Superior temporal gyrus (tissue), 1 donor: ENCODE data around the gene TM9SF1.

ENCODE experiments used
- DNase-seq: peaks from one replicate; pipeline ENCODE4 v3.0.0-alpha.2; 2016; ENCODE audit errors: extremely low spot score

Gene TM9SF1

GRCh38 chr14:24179294-24179960, 15.8 kb downstream of the TM9SF1 start:
- no peak for DNase-seq

GRCh38 chr14:24178399-24179178, 16.7 kb downstream of the TM9SF1 start:
- no peak for DNase-seq

DNA sequence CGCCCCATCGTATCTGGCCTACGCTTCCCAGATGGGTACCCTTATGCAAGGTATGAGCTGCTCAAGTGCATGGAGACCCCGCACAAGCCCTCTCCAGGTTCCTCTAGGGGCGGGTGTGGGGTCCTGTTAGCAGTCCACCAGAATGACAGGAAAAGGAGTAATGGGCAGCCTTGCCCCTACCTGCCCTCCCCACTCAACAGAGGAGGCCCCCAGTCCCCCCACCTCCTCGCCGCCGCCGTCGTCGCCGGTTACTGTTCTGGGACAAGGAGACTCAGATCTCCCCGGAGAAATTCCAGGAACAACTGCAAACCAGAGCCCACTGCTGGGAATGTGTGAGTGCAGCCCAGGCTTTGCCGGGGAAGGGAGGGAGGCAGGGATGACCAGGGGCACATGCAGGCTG, 17.4 kb downstream of the TM9SF1 start:
- DNase-seq = no peak

DNA sequence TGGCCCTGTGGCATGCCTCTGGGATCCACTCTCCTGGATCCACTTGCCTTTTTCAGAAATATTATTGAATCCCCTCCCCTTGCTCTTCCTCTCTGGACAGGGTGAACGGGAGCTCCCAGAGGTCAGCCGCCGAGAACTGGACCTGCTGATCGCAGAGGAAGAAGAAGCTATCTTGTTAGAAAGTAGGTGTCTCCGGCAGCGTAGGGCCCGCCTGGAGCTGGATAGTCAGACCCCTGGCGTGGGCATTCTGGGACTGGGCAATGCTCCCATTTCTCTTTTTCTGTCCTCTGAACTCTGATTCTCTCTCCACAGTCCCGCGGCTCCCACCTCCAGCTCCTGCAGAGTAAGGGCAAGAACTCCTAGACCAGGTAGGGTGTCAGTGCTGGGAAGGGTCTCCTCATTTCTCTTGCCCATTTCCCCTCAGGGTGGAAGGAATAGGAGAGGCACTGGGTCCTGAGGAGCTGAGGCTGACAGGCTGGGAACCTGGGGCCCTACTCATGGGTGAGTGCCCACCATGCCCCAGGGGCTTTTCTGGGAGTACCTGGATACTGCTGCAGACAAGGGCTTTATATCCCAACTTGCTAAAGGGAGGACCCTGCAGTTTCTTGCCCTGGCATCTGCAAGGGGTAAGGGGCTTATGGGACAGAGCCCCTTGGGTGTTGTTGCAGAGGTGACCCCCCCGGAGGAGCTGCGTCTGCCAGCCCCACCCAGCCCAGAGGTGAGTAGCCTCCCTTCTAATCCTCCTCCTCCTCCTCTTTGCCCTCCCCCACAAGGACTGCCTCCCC, 18.0 kb downstream of the TM9SF1 start:
- no peak for DNase-seq

DNA sequence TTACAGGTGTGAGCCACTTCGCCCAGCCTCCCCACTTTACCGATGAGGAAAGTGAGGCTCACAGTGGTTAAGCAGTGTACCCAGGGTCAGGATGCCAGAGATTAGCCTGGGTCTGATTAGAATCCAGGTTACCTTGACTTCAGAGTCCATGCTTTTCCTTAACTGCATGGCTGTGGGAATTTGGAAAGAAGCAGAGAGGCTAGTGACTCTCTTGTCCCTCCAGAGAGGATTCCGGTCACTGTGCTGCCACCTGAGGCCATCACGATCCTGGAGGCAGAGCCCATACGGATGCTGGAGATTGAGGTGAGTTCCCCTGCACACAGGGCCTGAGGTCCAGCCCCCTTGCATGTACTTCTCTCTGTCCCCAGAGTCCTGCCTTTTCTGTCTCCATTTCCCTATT, 18.6 kb downstream of the TM9SF1 start:
- no peak for DNase-seq

DNA sequence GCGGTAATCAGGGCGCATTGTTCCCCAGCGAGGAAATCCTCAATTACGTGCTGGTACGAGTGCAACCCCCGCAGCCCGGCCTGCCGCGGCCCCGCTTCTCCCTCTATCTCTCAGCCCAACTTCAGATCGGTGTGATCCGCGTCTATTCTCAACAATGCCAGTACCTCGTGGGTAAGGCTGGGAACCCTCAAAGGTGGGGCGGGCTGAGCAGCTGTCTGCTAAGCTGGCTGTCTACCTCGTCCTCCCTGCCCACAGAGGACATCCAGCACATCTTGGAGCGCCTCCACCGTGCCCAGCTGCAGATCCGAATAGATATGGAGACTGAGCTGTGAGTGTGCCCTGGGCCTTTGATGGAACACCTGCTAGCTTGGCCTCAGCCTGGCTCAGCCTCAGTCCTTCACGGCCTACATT, 22.4 kb downstream of the TM9SF1 start:
- peak; percentile 22 for DNase-seq

DNA sequence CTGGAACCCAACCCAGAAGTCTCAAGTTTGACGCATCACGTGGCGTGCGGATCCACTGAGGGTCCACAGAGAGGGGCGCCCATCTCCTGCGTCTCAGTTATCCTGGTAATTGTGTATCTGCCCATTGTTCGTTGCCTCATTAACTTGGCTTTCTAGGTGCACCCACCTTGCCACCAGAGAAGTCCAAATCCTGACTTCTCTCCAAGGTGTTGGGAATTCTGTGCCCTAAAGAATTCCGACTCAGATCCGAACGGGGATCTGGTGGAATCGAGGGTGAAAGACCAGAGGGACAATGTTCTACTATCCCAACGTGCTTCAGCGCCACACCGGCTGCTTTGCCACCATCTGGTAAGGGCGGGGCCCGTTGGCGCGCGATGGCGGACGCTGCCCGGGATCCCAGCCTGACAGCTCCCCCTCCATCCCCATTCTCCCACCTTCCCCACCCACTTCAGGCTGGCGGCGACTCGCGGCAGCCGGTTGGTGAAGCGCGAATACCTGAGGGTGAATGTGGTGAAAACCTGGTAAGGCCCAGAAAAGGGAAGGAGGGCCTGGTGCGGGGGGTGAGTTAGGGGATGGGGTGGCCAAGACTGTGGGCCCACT, 22.9 kb downstream of the TM9SF1 start:
- DNase-seq = peak; percentile 20

DNA sequence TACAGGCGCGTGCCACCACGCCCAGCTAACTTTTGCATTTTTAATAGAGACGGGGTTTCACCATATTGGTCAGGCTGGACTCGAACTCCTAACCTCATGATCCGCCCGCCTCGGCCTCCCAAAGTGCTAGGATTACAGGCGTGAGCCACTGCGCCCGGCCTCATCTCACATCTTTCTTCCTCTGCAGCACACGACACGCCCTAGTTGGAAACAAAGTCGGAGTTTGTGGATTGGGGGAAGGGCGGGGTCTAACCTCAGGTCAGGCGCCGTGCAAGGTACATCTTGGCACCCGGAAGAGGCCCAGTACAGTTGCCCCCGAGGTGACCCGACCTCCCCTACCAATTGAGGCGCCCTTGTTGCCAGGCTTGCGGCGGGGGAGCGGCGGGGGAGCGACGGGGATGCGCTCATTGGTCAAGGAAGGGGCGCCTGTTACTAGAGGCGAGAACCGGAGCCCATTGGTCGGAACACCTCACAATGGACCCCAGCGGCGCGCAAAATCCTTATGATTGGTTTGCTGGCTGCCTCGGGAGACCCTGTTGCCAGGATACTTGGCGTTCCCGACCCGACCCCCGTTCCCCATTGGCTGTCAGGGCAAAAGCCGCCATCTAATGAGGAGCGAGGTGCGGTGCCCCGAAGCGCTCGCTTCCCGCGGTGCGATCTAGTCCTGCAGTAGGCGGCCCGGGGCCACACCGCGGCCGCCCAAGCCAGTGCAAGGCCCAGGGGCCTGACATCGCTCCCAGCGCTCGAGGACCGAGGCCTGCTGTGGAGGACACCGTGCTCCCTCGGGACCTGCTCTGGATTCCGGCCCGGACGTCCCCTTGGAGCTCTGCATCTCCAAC, 23.6 kb downstream of the TM9SF1 start, which contains the start of gene REC8:
Gene REC8, plus strand, starts transcription at position 659 of the 839 bp plus-strand sequence. CDS start 473 bp downstream, outside the sequence.
- DNase-seq = peak; percentile 94

DNA sequence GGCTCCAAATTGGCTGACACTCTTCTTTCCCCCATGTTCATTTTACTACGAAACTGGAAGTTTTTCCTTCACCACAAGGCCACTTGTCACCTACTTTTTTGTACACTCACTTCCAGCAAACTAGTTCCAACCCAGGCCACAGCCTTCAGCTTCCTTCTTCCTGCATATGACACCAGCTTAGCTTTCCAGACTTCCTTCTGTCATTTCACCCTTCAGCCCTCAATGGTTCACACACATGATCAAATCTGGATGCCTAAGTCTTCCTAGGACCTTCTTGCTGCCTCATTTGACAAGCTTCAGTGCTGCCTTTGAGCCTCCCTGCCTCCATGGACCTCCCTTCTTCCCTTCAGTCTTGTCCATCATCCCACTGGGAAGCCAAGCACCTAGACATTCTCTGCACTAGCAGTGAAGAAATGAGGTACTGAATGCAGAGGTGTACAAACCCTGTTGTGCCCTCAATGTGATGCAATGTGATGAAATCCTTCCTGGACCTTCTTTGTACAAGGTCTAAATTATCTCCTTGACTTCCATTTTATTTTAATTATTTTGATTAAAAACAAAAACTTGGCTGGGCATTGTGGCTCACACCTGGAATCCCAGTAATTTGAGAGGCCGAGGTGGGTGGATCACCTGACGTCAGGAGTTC, 27.6 kb downstream of the TM9SF1 start:
- no peak for DNase-seq

GRCh38 chr14:24165785-24166184, 29.5 kb downstream of the TM9SF1 start:
- DNase-seq = no peak

- no peak for DNase-seq
These were observed 30.7 kb downstream of the TM9SF1 start for GRCh38 chr14:24164518-24164991.

DNA sequence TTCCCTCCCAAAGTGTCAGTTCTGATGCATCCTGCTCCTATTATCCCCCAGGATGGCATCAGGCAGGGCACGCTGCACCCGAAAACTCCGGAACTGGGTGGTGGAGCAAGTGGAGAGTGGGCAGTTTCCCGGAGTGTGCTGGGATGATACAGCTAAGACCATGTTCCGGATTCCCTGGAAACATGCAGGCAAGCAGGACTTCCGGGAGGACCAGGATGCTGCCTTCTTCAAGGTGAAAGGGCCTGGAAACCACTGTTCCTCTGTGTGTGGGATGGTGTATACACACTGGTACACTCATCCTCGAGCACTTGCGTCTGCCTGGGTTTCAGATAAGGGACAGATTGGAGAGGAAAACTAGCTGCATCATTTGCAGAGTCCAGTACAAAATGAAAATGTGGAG, 33.1 kb downstream of the TM9SF1 start:
- peak; percentile 26 for DNase-seq

- peak; percentile 99 for DNase-seq
These were observed 34.1 kb downstream of the TM9SF1 start, which contains the start of gene IRF9 for GRCh38 chr14:24160850-24161804. TSS of gene IRF9 (plus strand) at chr14:24161265. CDS start at chr14:24162145, 880 bp downstream.

DNA sequence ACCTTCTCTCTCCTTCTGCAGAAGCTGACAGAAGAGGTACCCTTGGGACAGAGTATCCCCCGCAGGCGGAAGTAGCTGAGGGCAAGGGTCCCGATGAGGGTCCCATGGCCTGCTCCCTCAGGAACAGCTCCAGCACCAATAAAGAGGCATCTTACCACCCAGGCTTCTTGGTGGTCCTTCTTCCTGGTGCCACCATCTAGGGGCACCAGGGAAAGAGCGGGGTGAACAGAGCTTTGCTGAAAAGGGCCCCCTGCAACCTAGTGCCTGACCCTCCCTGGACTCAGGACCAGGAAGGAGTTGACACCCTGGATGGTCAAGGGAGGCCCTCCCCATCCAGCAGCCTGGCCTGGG, 34.8 kb downstream of the TM9SF1 start:
- DNase-seq = no peak

GRCh38 chr14:24159777-24160498, 35.3 kb downstream of the TM9SF1 start:
- DNase-seq = no peak

GRCh38 chr14:24157331-24157730, 37.9 kb downstream of the TM9SF1 start:
- no peak for DNase-seq

DNA sequence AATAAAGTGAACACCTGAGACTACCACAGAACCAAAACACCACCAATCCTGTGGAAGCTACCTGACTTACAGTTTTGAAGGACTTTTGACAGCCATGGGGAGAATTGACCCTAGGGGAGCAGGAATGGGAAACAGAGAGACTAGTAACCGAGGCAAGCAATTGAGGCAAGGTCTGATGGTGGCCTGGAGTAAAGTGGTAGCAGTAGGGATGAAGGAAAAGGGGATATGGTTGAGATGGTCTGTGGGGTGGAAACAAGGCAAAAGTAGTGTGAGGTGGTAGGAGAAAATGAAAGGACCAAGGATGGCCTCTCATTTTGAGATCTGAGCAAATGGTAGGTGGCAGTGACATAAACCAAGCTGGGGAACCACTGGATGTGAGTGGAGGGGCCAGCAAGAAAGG, 38.4 kb downstream of the TM9SF1 start:
- no peak for DNase-seq

GRCh38 chr14:24155100-24155499, 40.1 kb downstream of the TM9SF1 start:
- no peak for DNase-seq
